ENCODE results near the gene KLF17.

DNA sequence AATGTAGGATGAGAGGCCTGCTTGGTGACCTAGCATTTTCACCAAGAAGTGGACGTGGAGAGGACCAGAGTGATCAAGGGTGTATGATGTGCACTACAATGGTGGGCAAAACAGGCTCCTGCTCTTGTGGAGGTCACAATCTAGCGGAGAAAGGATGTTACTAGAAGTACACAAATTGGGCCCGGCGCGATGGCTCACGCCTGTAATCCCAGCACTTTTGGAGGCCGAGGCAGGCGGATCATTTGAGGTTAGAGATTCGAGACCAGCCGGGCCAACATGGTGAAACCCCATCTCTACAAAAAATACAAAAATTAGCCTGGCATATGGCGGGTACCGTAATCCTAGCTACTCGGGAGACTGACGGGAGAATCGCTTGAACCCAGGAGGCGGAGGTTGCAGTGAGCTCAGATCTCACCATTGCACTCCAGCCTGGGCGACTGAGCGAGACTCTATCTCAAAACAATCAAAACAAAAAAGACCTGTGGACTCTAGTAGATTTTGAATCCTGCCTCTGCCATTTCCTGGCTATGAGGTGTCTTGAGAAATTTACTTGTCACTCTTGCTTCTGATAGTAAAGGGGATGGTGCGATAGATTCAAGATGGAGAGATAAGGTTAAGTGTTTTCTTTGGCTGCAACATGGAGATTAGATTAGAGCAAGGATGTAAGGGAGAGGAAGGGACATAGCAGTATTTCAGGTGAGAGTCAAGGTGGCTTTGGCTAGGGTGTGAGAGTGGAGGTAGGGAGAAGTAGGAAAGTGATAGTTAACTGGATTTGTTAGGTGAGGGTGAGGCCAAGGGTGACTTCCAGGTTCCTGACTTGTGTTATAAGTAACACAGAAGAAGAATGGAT, 15.7 kb downstream of the KLF17 start:
- TF ChIP-seq, protein P1, sequence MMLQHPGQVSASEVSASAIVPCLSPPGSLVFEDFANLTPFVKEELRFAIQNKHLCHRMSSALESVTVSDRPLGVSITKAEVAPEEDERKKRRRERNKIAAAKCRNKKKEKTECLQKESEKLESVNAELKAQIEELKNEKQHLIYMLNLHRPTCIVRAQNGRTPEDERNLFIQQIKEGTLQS (IDR thresholded peaks at IDR 0.05; ENCODE audit: insufficient read depth, low read depth, low read length), result no peak
- TF ChIP-seq JUN (IDR thresholded peaks at IDR 0.05; ENCODE audit: low read depth, low read length) (no peak), POLR2A (IDR thresholded peaks at IDR 0.05; ENCODE audit: control extremely low read depth in 1 of 2, low read depth in 2 of 2, low read length in 2 of 2) (no peak), EZH2 (IDR thresholded peaks at IDR 0.05; ENCODE audit: low read depth, low read length, severe bottlenecking) (no peak), CBX5 (IDR thresholded peaks at IDR 0.05; ENCODE audit: low read depth, low read length) (no peak), SP1 (IDR thresholded peaks at IDR 0.05; ENCODE audit: low read depth, low read length) (no peak), EP300 (IDR thresholded peaks at IDR 0.05; ENCODE audit: borderline replicate concordance in 1 of 2, low read depth in 2 of 2, low read length in 2 of 2) (no peak), BCL11A (IDR thresholded peaks at IDR 0.05; ENCODE audit: low read depth in 2 of 2, low read length in 2 of 2) (no peak), GABPA (IDR thresholded peaks at IDR 0.05; ENCODE audit: borderline replicate concordance, insufficient read depth, low read length) (no peak)
- TF ChIP-seq, protein P2, sequence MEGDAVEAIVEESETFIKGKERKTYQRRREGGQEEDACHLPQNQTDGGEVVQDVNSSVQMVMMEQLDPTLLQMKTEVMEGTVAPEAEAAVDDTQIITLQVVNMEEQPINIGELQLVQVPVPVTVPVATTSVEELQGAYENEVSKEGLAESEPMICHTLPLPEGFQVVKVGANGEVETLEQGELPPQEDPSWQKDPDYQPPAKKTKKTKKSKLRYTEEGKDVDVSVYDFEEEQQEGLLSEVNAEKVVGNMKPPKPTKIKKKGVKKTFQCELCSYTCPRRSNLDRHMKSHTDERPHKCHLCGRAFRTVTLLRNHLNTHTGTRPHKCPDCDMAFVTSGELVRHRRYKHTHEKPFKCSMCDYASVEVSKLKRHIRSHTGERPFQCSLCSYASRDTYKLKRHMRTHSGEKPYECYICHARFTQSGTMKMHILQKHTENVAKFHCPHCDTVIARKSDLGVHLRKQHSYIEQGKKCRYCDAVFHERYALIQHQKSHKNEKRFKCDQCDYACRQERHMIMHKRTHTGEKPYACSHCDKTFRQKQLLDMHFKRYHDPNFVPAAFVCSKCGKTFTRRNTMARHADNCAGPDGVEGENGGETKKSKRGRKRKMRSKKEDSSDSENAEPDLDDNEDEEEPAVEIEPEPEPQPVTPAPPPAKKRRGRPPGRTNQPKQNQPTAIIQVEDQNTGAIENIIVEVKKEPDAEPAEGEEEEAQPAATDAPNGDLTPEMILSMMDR (IDR thresholded peaks at IDR 0.05; ENCODE audit: control extremely low read depth in 1 of 3, insufficient read depth in 1 of 3, low read depth in 1 of 3, low read length in 3 of 3), result no peak
- TF ChIP-seq, protein P3, sequence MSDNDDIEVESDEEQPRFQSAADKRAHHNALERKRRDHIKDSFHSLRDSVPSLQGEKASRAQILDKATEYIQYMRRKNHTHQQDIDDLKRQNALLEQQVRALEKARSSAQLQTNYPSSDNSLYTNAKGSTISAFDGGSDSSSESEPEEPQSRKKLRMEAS (IDR thresholded peaks at IDR 0.05), result no peak

Measured in H1 (cell line).